GM19099 (cell line): Measurements from ENCODE around the gene EPGN.

Experiments
- POLR2A ChIP-seq: IDR thresholded peaks from 3 replicates; pipeline ENCODE4 v1.6.1; 2011; ENCODE audit warnings: low read depth; ENCODE audit not compliant: insufficient read length; ENCODE audit errors: extremely low read depth

EPGN gene, protein sequence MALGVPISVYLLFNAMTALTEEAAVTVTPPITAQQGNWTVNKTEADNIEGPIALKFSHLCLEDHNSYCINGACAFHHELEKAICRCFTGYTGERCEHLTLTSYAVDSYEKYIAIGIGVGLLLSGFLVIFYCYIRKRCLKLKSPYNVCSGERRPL

DNA sequence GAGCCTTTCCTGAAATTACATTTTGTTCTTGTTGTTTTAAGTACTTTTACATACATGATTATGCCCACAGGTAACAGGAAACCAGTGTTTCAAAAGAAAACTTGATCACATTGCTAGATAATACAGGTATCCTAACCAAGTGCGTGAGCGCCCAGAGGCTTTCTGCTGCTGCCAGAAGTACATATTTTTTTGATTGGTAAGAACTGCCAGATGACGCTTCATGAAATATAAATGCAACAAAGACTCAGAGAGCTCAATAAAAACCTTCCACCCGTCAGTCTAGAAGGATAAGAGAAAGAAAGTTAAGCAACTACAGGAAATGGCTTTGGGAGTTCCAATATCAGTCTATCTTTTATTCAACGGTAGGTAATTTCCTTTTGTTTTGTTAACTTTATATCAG, at the start of gene EPGN:
Gene EPGN (plus strand): TSS at position 256 of the 400 bp plus-strand sequence. CDS start 64 bp downstream, at position 320.
- no peak for TF ChIP-seq POLR2A

DNA sequence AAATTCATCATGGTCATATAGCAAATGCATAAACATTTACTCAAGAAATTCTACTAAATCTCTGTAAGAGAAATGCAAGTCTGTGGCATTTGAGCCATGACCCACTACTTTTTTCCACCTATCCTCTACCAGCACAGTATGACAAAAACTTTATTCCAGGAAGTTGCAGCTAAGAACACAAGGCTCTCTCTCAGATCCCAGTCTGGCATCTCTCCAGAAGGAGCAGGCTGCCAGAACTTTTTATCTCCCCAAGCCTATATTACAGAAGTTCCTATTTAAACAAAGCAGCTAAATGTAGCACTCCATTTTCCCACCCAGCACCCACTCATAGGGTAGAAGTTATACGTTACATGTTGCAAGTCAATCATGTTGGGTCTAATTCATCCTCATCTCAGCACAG, 49.3 kb upstream of the EPGN start:
- TF ChIP-seq POLR2A, result no peak

DNA sequence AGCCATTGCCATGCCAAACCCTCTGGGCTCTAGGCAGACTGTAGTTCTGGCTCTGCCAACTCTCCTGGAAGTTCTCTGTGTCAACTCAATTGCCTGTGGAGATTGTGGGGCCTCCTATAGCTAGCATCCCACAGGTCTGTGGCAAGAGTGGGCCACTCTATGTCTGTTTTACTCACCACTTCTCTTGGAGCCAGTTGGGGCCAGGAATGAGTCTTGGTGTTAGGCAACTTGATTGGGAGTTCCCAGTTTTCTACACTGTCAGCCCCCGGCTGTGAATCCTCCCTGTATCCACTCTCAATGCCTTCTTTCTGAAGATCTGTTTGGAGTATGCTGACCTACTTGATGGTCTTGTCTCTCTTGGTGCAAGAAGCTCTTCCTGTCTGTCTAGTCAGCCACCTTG, 48.2 kb upstream of the EPGN start:
- no peak for TF ChIP-seq POLR2A

DNA sequence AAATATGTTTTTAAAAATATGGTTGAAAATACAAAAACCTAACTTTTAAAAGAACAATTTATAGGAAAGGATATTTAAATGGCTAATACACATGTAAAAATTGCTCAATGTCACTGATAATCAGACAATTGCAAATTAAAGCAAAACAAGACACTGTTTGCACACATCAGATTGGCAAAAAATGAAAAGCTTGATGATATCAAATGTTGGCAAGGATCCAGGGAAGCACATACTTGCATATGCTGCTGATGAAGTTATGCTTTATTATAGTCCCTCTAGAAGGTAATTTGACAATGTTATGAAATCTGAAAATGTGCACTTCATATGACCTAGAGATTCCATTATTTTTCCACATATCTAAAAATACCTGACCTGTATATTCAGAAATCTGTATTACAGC, 45.7 kb upstream of the EPGN start:
- TF ChIP-seq POLR2A, result no peak

DNA sequence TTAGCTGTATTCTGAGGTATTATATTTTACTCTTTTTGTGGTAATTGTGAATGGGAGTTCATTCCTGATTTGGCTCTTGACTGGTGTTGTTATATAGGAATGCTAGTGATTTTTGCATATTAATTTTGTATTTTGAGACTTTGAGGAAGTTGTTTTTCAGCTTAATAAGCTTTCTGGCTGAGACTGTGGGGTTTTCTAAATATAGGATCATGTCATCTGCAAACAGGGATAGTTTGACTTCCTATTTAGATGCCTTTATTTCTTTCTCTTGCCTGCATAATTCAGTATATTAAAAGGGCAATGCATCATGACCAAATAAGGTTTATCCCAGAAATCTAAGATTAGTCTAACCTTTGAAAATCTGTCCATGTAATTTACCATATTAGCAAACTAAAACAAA, 44.7 kb upstream of the EPGN start:
- no peak for TF ChIP-seq POLR2A

DNA sequence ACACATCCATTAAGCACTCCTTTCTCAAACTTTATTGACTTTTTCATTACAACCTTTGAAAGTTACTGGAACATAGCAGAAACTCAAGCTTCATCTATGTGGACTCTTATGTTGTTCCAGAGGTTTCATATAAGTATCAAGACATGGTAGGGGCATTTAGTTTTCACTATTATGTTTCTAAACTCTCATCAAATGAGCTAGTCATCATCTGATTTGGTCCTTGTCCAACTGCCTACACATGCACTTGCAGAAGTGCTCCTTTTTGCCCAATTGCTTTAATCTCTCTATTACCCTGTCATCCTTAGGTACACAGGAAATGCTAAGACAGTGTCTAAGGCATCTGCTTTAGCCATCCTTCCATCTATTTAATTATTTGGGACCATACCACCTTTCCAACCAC, 42.2 kb upstream of the EPGN start:
- no peak for TF ChIP-seq POLR2A

DNA sequence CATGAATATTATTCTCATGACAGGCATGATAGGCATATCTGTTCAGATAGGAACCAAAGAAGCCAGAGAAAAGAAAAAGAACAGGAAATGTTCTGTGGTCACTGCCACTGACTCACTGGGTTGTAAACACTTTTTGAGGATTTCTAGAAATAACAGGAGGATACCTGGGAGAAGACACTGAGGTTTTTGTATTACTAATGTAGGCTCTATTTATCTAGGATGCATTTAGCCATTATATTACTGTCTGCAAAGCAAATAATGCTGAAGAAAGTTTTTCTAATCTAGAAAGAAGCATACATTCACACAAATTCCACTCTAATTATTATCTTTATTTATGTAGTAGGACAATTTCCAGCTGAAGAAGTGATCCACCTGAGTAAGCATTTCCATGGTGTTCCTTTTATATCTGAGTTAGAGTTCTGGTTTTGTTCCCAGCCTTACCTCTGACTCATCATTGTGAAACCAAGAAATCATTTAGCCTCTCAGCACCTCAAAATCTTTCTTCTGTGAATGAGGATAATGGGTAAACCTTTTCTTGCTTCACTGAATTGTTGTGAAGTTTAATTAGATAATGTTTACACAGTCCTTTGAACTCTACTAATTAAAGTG, 40.2 kb upstream of the EPGN start:
- no peak for TF ChIP-seq POLR2A

DNA sequence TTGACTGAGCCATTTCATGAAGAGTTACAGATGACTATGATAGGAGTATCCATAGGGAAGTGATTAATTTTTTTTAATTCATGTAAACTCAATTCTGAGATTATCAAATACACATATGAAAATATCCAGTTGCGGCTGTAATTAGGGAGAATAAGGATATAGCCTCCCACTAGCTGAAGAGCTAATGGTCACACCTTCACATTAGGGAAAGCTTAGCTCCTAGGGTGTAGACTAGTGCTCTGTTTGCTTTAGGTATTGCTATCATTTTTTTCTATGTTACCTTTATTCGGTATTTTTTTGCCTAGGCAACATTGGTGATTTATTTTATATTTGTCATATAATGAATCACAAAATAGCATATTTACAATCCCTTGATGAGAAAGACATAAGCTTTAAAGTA, 39.6 kb upstream of the EPGN start:
- no peak for TF ChIP-seq POLR2A

DNA sequence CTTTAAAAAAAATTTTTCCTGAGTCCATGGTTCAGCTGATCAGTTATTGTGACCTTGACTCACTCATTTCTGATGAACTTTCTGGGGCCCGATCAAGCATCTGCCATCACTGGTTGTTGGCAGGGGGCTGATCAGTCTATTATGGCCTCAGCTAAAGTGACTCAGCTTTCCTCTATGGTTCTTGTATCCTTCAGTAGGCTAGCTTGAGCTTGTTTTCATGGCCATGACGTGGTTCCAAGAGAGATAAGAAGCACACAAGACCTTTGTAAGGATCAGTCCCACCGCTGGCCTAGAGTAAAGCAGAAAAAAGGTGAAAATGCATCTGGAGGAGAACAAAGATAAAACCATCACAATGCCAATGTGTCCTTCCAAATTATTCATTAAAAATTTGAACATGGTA, 29.8 kb upstream of the EPGN start:
- TF ChIP-seq POLR2A, result no peak

DNA sequence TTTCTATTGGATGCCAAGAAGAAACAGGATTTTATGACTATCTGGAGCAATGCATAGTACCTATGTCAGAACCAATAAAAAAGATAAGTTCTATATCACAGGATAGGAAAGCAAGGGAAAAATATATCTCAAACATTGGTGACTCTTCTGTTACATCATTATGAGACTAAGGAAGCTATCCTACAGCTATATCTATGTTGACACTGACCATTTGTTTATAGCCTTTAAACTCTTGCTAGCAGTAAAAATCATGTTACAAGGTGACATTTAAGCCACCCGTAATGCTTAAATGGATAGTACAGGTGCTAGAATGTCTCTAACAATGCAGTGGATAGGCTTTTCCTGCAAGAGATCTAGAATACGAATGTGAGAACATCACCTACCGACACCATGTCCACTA, 28.6 kb upstream of the EPGN start:
- TF ChIP-seq POLR2A, result no peak

DNA sequence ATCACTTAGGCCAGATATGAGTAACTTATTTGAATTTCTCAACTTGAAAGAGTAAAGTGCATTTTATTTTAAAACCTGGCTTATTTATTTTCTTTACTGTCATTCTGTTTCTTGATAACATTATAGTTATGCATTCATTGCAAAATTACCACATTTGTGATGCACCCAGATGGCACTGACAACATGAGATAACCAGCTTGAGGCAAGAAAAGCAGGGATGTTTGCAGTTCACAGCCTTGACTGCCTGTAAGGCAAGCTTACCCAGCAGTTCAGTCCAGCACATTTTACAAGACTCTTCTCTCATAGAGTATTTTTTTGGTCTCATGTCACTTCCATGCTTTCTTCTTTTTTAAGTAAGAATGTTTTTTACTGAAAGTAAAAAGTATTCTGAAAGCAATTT, 25.3 kb upstream of the EPGN start:
- no peak for TF ChIP-seq POLR2A

DNA sequence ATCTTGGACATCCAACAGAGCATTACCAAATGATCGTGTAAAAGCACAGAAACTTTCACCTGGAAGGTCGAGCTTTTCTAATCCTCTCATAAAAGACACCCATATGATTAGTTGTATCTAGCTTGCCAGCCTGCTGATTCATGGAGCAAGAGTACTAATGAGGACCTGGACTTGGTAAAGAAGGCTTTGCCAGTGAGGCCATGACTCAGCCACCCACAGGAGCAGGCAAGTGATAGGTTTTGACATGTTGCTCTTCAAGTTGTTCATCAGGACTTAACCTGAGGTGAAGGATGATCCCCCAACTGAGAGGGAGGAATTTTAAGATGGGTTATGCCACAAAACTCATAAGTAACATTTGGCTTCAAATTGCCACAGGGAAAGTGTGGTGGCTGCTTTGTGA, 24.7 kb upstream of the EPGN start:
- TF ChIP-seq POLR2A, result no peak

DNA sequence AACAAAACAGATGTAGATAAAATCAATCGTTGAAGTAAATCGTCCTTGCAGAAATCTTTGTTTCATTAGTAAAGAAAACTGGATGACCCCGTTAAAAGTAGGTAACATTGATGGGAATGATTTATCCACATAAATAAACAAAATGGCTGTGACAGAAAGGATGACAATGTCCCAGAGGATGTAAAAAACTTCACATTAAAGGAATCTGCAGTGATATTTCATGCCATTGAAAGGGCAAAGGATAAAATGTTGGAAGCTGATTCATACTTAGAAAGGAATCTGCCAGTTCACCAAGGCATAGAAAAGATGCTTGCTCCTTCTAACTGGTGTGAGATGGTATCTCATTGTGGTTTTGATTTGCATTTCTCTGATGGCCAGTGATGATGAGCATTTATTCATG, 24.2 kb upstream of the EPGN start:
- no peak for TF ChIP-seq POLR2A

DNA sequence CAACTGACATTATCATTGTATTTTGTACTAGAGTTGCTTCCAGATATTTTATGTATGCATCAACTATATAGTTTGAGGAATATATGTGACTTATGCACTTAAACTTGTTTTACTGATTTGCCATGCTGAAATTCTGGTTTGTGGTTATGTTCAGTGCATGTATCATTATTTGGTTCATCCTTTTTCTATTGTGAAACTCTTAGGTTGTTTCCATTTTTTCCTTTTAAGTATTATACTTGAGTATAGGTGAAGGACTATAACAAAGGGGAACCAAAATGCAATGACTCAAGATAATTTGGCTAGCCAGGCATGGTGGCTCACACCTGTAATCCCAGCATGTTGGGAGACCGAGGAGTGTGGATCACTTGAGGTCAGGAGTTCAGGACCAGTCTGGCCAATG, 21.1 kb upstream of the EPGN start:
- no peak for TF ChIP-seq POLR2A

DNA sequence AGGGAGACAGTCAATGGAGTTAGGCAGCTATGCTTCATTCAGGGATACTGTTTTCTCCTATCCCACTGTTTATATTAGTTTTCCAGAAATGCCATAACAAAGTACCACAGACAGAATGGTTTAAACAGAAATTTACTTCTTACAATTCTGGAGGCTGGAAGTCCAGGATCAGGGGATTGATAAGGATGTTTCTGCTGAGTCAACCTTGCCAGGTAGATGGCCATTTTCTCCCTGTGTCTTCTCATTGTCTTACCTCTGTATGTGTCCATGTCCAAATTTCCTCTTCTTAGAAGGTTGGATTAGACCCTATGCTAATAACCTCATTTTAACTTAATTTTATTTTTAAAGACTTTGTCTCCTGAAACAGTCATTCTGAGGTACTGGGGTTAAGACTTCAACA, 20.5 kb upstream of the EPGN start:
- TF ChIP-seq POLR2A, result no peak

DNA sequence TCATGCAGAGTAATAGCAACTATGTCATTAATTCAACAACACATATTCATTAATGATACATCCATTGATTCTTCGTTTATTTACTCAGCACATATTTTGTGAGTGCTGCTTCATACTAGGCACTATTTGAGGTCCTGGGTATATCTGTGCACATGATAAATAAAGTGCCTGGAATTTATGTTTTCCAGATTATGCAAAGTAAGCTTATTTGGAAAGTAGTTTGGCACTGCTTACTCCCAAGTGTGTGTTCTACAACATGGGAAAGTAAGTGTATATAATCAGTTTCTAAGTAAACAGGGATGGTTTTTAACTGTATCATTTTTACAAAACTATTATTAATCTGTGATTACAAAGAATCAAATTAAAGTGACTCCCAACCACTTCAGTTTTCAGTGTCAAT, 16.8 kb upstream of the EPGN start:
- no peak for TF ChIP-seq POLR2A
